Measurements from ENCODE around the gene OPCML.

The OPCML gene

GRCh38 chr11:132785878-132786277 is 746.4 kb downstream of the OPCML start:
- Histone ChIP-seq H3K9me3 (ENCODE audit: control insufficient read depth, insufficient read depth, low read length) (no peaks in the 10 kb centered on the region), H3K27me3 (ENCODE audit: control insufficient read depth, low read length) (no peaks in the 10 kb centered on the region), H3K9me2 (replicated peaks; ENCODE audit: control insufficient read depth, low read length) (no peaks in the 10 kb centered on the region), H3K27ac (ENCODE audit: low read depth, low read length) (no peak overlapping the region), H3K4me2 (ENCODE audit: low read length) (no peak overlapping the region), H3K36me3 (ENCODE audit: control insufficient read depth, low read length) (no peaks in the 10 kb centered on the region), H3K4me3 (ENCODE audit: low read length) (no peak overlapping the region), H3F3A (ENCODE audit: control insufficient read depth, insufficient read depth) (no peaks in the 10 kb centered on the region), H3K4me1 (ENCODE audit: control insufficient read depth, low read length) (no peaks in the 10 kb centered on the region), H3K79me2 (ENCODE audit: control insufficient read depth, low read length) (no peaks in the 10 kb centered on the region), H4K20me1 (ENCODE audit: control insufficient read depth, insufficient read depth, low read depth, low read length) (no peaks in the 10 kb centered on the region)
- TF ChIP-seq CTCF (IDR thresholded peaks at IDR 0.05; ENCODE audit: low read depth, low read length, poor library complexity, severe bottlenecking) (no peak), EZH2phosphoT487 (IDR thresholded peaks at IDR 0.05; ENCODE audit: borderline replicate concordance, low read length) (no peak)

- Histone ChIP-seq H3K36me3 (ENCODE audit: control insufficient read depth, low read length) (no peaks in the 10 kb centered on the region), H3K79me2 (ENCODE audit: control insufficient read depth, low read length) (no peaks in the 10 kb centered on the region), H3K27me3 (ENCODE audit: control insufficient read depth, low read length) (no peaks in the 10 kb centered on the region), H3K4me1 (ENCODE audit: control insufficient read depth, low read length) (no peaks in the 10 kb centered on the region), H3K9me2 (replicated peaks; ENCODE audit: control insufficient read depth, low read length) (no peaks in the 10 kb centered on the region), H3F3A (ENCODE audit: control insufficient read depth, insufficient read depth) (no peaks in the 10 kb centered on the region), H4K20me1 (ENCODE audit: control insufficient read depth, insufficient read depth, low read depth, low read length) (no peaks in the 10 kb centered on the region), H3K4me2 (ENCODE audit: low read length) (no peak overlapping the region), H3K9me3 (ENCODE audit: control insufficient read depth, insufficient read depth, low read length) (no peaks in the 10 kb centered on the region), H3K4me3 (ENCODE audit: low read length) (no peak overlapping the region), H3K27ac (ENCODE audit: low read depth, low read length) (no peak overlapping the region)
- TF ChIP-seq EZH2phosphoT487 (IDR thresholded peaks at IDR 0.05; ENCODE audit: borderline replicate concordance, low read length), result no peak
- TF ChIP-seq CTCF (IDR thresholded peaks at IDR 0.05; ENCODE audit: low read depth, low read length, poor library complexity, severe bottlenecking), result no peak
Observed at GRCh38 chr11:132784441-132784840, 747.9 kb downstream of the OPCML start.

DNA sequence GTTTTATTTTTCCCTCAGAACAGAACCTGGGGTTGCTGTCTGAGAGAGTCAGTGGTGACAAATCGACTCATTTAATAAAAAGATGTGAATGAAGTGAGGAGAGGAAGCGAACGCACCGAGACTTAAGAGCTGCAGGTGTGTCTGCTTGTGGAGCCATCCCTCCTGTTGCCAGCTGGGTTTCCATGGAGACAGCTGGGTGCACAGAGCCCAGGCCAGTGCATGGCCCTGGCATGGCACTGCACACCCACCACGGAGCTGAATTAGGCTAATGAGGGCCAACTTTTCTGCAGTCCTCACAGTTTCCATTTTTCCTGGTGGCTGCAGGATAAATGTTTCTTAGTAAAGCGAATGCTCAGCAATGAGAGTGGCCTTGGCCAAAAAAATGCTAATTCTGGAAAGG is 750.2 kb downstream of the OPCML start:
- no peaks in the 10 kb centered on the region for H3K27me3 ChIP-seq (ENCODE audit: control insufficient read depth, low read length)
- H3K79me2 ChIP-seq (ENCODE audit: control insufficient read depth, low read length), result no peaks in the 10 kb centered on the region
- TF ChIP-seq CTCF (IDR thresholded peaks at IDR 0.05; ENCODE audit: low read depth, low read length, poor library complexity, severe bottlenecking) (no peak), EZH2phosphoT487 (IDR thresholded peaks at IDR 0.05; ENCODE audit: borderline replicate concordance, low read length) (no peak)
- no peaks in the 10 kb centered on the region for H3F3A ChIP-seq (ENCODE audit: control insufficient read depth, insufficient read depth)
- no peaks in the 10 kb centered on the region for H3K4me1 ChIP-seq (ENCODE audit: control insufficient read depth, low read length)
- no peaks in the 10 kb centered on the region for H3K9me2 ChIP-seq (replicated peaks; ENCODE audit: control insufficient read depth, low read length)
- no peak overlapping the region for H3K27ac ChIP-seq (ENCODE audit: low read depth, low read length)
- H3K4me2 ChIP-seq (ENCODE audit: low read length), result no peak overlapping the region
- H4K20me1 ChIP-seq (ENCODE audit: control insufficient read depth, insufficient read depth, low read depth, low read length), result no peaks in the 10 kb centered on the region
- H3K4me3 ChIP-seq (ENCODE audit: low read length), result no peak overlapping the region
- H3K36me3 ChIP-seq (ENCODE audit: control insufficient read depth, low read length), result no peaks in the 10 kb centered on the region
- H3K9me3 ChIP-seq (ENCODE audit: control insufficient read depth, insufficient read depth, low read length), result no peaks in the 10 kb centered on the region

DNA sequence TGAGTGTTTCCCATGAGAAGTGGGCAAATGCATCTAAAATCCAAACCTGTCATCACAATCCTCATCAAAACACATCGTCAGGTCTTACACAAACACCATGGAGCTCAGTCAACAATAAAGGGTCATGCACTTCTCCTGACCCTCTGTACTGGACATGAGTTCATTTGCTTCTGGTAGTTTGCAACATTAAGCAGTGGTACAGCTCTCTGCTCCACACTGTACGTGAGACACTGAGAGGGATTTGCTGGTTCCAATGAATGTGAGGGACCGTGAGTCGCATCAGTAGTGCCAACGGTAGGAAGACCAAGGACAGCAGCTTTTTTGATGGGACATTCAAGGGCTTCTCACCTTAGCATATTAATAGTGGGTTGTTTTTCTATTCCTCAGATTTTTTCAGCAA is 752.3 kb downstream of the OPCML start:
- no peaks in the 10 kb centered on the region for H3F3A ChIP-seq (ENCODE audit: control insufficient read depth, insufficient read depth)
- H3K9me3 ChIP-seq (ENCODE audit: control insufficient read depth, insufficient read depth, low read length), result no peaks in the 10 kb centered on the region
- H3K27ac ChIP-seq (ENCODE audit: low read depth, low read length), result no peak overlapping the region
- no peaks in the 10 kb centered on the region for H3K4me1 ChIP-seq (ENCODE audit: control insufficient read depth, low read length)
- no peak overlapping the region for H3K4me3 ChIP-seq (ENCODE audit: low read length)
- H3K27me3 ChIP-seq (ENCODE audit: control insufficient read depth, low read length), result no peaks in the 10 kb centered on the region
- TF ChIP-seq EZH2phosphoT487 (IDR thresholded peaks at IDR 0.05; ENCODE audit: borderline replicate concordance, low read length) (no peak), CTCF (IDR thresholded peaks at IDR 0.05; ENCODE audit: low read depth, low read length, poor library complexity, severe bottlenecking) (no peak)
- H3K79me2 ChIP-seq (ENCODE audit: control insufficient read depth, low read length), result no peaks in the 10 kb centered on the region
- no peaks in the 10 kb centered on the region for H3K36me3 ChIP-seq (ENCODE audit: control insufficient read depth, low read length)
- H3K9me2 ChIP-seq (replicated peaks; ENCODE audit: control insufficient read depth, low read length), result no peaks in the 10 kb centered on the region
- H4K20me1 ChIP-seq (ENCODE audit: control insufficient read depth, insufficient read depth, low read depth, low read length), result no peaks in the 10 kb centered on the region
- H3K4me2 ChIP-seq (ENCODE audit: low read length), result no peak overlapping the region

All from DOHH2 (cell line).